Measurements from ENCODE around the gene CST4.
"Not testable (repeated sequence)": the region's sequence is repeated elsewhere in the genome, so short reads cannot be mapped to it uniquely, and the experiment has no call there.

The CST4 gene

GRCh38 chr20:23721962-23722361, 33.1 kb upstream of the CST4 start:
- TF ChIP-seq ZNF513 (tag by site-specific recombination; IDR thresholded peaks at IDR 0.05) (no peak), YY1 (tag by site-specific recombination; IDR thresholded peaks at IDR 0.05) (no peak), GLIS2 (tag by site-specific recombination; IDR thresholded peaks at IDR 0.05) (no peak), ZNF544 (tag by site-specific recombination; IDR thresholded peaks at IDR 0.05) (no peak), KLF10 (tag by site-specific recombination; IDR thresholded peaks at IDR 0.05) (no peak), ZNF354C (tag by site-specific recombination; IDR thresholded peaks at IDR 0.05; ENCODE audit: borderline replicate concordance, low read depth) (no peak), ZNF704 (tag by site-specific recombination; IDR thresholded peaks at IDR 0.05) (no peak), REPIN1 (tag by site-specific recombination; IDR thresholded peaks at IDR 0.05; ENCODE audit: low read depth) (no peak), ZNF174 (tag by site-specific recombination; IDR thresholded peaks at IDR 0.05) (no peak), RBAK (tag by site-specific recombination; IDR thresholded peaks at IDR 0.05) (no peak), ZNF239 (tag by site-specific recombination; IDR thresholded peaks at IDR 0.05) (no peak), ZNF302 (tag by site-specific recombination; IDR thresholded peaks at IDR 0.05; ENCODE audit: low read depth) (no peak), MZF1 (tag by site-specific recombination; IDR thresholded peaks at IDR 0.05; ENCODE audit: borderline replicate concordance) (no peak), ZBTB26 (tag by site-specific recombination; optimal IDR thresholded peaks at IDR 0.05) (no peak)
- ChIA-PET CTCF (interaction anchor here (0.6 kb wide), 1 partner anchor 31 kb away, joined by 3 read pairs; no protein-coding TSS in a partner anchor), POLR2A (no interaction called here)
- H3K27ac ChIP-seq (ENCODE audit: extremely low read depth, low read depth, low read length) = no peak overlapping the region
- H3K4me1 ChIP-seq (ENCODE audit: control insufficient read depth, insufficient read depth, low read length) = no peaks in the 10 kb centered on the region
- no peaks in the 10 kb centered on the region for H3K9me3 ChIP-seq (ENCODE audit: control insufficient read depth, insufficient read depth, low read depth, low read length)
- H3K36me3 ChIP-seq (ENCODE audit: control insufficient read depth in 2 of 2, insufficient read depth in 1 of 2, low read length in 2 of 2) = no peaks in the 10 kb centered on the region
- no peak overlapping the region for H3K4me3 ChIP-seq (ENCODE audit: low read depth, low read length)

GRCh38 chr20:23719351-23719750, 30.5 kb upstream of the CST4 start:
- H3K9me3 ChIP-seq (ENCODE audit: control insufficient read depth, insufficient read depth, low read depth, low read length); H3K36me3 ChIP-seq (ENCODE audit: control insufficient read depth in 2 of 2, insufficient read depth in 1 of 2, low read length in 2 of 2); CTCF ChIA-PET; H3K4me1 ChIP-seq (ENCODE audit: control insufficient read depth, insufficient read depth, low read length); H3K4me3 ChIP-seq (ENCODE audit: low read depth, low read length); H3K27ac ChIP-seq (ENCODE audit: extremely low read depth, low read depth, low read length); POLR2A ChIA-PET: not testable (repeated sequence)

GRCh38 chr20:23711778-23712177, 22.9 kb upstream of the CST4 start:
- H3K4me3 ChIP-seq (ENCODE audit: low read depth, low read length); POLR2A ChIA-PET; H3K4me1 ChIP-seq (ENCODE audit: control insufficient read depth, insufficient read depth, low read length); H3K36me3 ChIP-seq (ENCODE audit: control insufficient read depth in 2 of 2, insufficient read depth in 1 of 2, low read length in 2 of 2); CTCF ChIA-PET; H3K9me3 ChIP-seq (ENCODE audit: control insufficient read depth, insufficient read depth, low read depth, low read length); H3K27ac ChIP-seq (ENCODE audit: extremely low read depth, low read depth, low read length): not testable (repeated sequence)

- ChIA-PET CTCF (no interaction called here), POLR2A (no interaction called here)
- H3K4me3 ChIP-seq (ENCODE audit: low read depth, low read length) = no peak overlapping the region
- H3K27ac ChIP-seq (ENCODE audit: extremely low read depth, low read depth, low read length) = no peak overlapping the region
- H3K4me1 ChIP-seq (ENCODE audit: control insufficient read depth, insufficient read depth, low read length) = no peaks in the 10 kb centered on the region
- H3K36me3 ChIP-seq (ENCODE audit: control insufficient read depth in 2 of 2, insufficient read depth in 1 of 2, low read length in 2 of 2) = no peaks in the 10 kb centered on the region
- H3K9me3 ChIP-seq (ENCODE audit: control insufficient read depth, insufficient read depth, low read depth, low read length) = no peaks in the 10 kb centered on the region
- TF ChIP-seq ZNF16 (tag by site-specific recombination; IDR thresholded peaks at IDR 0.05; ENCODE audit: low read depth) (no peak), ZNF645 (tag by site-specific recombination; IDR thresholded peaks at IDR 0.05) (no peak), ZNF2 (tag by site-specific recombination; IDR thresholded peaks at IDR 0.05) (no peak), PRDM1 (tag by site-specific recombination; IDR thresholded peaks at IDR 0.05) (no peak), MZF1 (tag by site-specific recombination; IDR thresholded peaks at IDR 0.05; ENCODE audit: borderline replicate concordance) (no peak), ZNF843 (tag by site-specific recombination; IDR thresholded peaks at IDR 0.05) (no peak), ZNF529 (tag by site-specific recombination; IDR thresholded peaks at IDR 0.05; ENCODE audit: insufficient replicate concordance) (no peak), ZBTB26 (tag by site-specific recombination; optimal IDR thresholded peaks at IDR 0.05) (no peak), IKZF3 (tag by site-specific recombination; IDR thresholded peaks at IDR 0.05) (no peak), ZNF394 (tag by site-specific recombination; IDR thresholded peaks at IDR 0.05; ENCODE audit: borderline replicate concordance) (no peak), ZNF184 (tag by site-specific recombination; IDR thresholded peaks at IDR 0.05) (no peak), KLF7 (tag by site-specific recombination; IDR thresholded peaks at IDR 0.05; ENCODE audit: borderline replicate concordance) (no peak)
These were observed 21.9 kb upstream of the CST4 start for GRCh38 chr20:23710771-23711170.

Data from HEK293 (cell line).